K562 (cell line): ENCODE data around the gene OLFML2B. TPM values are rescaled to one million over a fixed set of nuclear protein-coding genes. Genes with fewer than 3 reads are reported as not detected.

Source experiments
- ATAC-seq: fragments of 200-7000 bp; cut with Tn5 transposase; 3 replicates; pipeline ENCODE4 v1.9.1; 2020; ENCODE audit warnings: moderate library complexity
- BruUV-seq: library from RNA; stranded (reverse); fragments of 400-500 nt; replicated peaks from 2 replicates; lab custom pipeline; 2021; lab: Mats Ljungman, UMichigan
- CTCF ChIA-PET: fragments of 300-600 bp; formaldehyde crosslinking; extraction: SDS; loops from one replicate; lab custom pipeline; 2021; ENCODE audit warnings: low intra/inter-chr PET ratio; lab: Yijun Ruan, JAX
- POLR2A ChIA-PET: fragments of 300-600, 350-650 bp; sonication (Branson Sonifier 250); formaldehyde crosslinking; extraction: SDS; loops from one replicate; lab custom pipeline; 2021; ENCODE audit warnings: antibody characterized with exemption, inconsistent platforms; lab: Yijun Ruan, JAX
- DNase-seq, 4 experiments: peaks; one replicate each; pipeline versions ENCODE4 v3.0.0 to v3.0.0-alpha.2; 2011 to 2018; ENCODE audit warnings: low spot score in 3 of 4, mixed read lengths in 3 of 4; ENCODE audit errors: extremely low read depth in 1 of 4
- FAIRE-seq: peaks from 2 replicates; lab custom pipeline; 2011; peaks lifted over from hg19 to GRCh38; lab: Jason Lieb, UNC
- H2AFZ ChIP-seq: 2 replicates; pipeline ENCODE4 v1.6.0; 2011; ENCODE audit warnings: low read depth, low read length, control low read depth, inconsistent platforms
- H3K27ac ChIP-seq: fragments of 200-600 bp; 3 replicates; pipeline ENCODE4 v1.8.0; 2011; ENCODE audit warnings: low read depth, mild to moderate bottlenecking, control low read depth, inconsistent platforms, low read length, moderate library complexity, mixed read lengths; ENCODE audit errors: extremely low read depth
- H3K27me3 ChIP-seq, 2 experiments: fragments of 300-600 bp in 1 of 2; 2 replicates in 1 of 2; 3 replicates in 1 of 2; pipeline versions ENCODE4 v1.6.0 to v1.8.0; 2011; ENCODE audit warnings: inconsistent platforms in 2 of 2, low read length in 2 of 2, mild to moderate bottlenecking in 1 of 2, mixed read lengths in 1 of 2, moderate library complexity in 1 of 2; ENCODE audit not compliant: control insufficient read depth in 2 of 2, insufficient read depth in 2 of 2
- H3K36me3 ChIP-seq: fragments of 300-600 bp; 3 replicates; pipeline ENCODE4 v1.8.0; 2011; ENCODE audit warnings: mild to moderate bottlenecking, low read length, inconsistent platforms; ENCODE audit not compliant: control insufficient read depth, insufficient read depth
- H3K4me1 ChIP-seq, 2 experiments: fragments of 200-600 bp in 1 of 2; replicated peaks in 1 of 2; 2 replicates in 1 of 2; 3 replicates in 1 of 2; pipeline versions ENCODE4 v1.5.1 to v1.8.0; 2011; ENCODE audit warnings: inconsistent platforms in 2 of 2, low read length in 2 of 2, mild to moderate bottlenecking in 1 of 2, mixed read lengths in 1 of 2, moderate library complexity in 1 of 2; ENCODE audit not compliant: control insufficient read depth in 2 of 2, insufficient read depth in 2 of 2
- H3K4me2 ChIP-seq: 2 replicates; pipeline ENCODE4 v1.6.1; 2011; ENCODE audit warnings: low read length, control low read depth, inconsistent platforms, mixed read lengths; ENCODE audit not compliant: insufficient read depth
- H3K4me3 ChIP-seq: fragments of 200-600 bp; sonication (generic), shearing (Covaris generic); 2 replicates; pipeline ENCODE4 v1.5.1; 2016; ENCODE audit warnings: control low read depth, inconsistent platforms
- H3K79me2 ChIP-seq: fragments of 200-600 bp; 3 replicates; pipeline ENCODE4 v1.8.0; 2011; ENCODE audit warnings: low read length, inconsistent platforms; ENCODE audit not compliant: control insufficient read depth, insufficient read depth
- H3K9ac ChIP-seq, 2 experiments: 2 replicates each; pipeline versions ENCODE4 v1.6.0 to v1.6.1; 2011; ENCODE audit warnings: low read depth in 2 of 2, low read length in 2 of 2, control low read depth in 1 of 2, inconsistent platforms in 1 of 2, mild to moderate bottlenecking in 1 of 2, mixed read lengths in 1 of 2; ENCODE audit not compliant: insufficient read depth in 1 of 2
- H3K9me1 ChIP-seq: one replicate; pipeline ENCODE4 v1.6.0; 2011; ENCODE audit warnings: inconsistent platforms, mild to moderate bottlenecking, low read length, moderate library complexity; ENCODE audit not compliant: control insufficient read depth, insufficient read depth
- H3K9me3 ChIP-seq: replicated peaks from 2 replicates; pipeline ENCODE4 v1.5.1; 2011; ENCODE audit warnings: low read depth, low read length, inconsistent platforms; ENCODE audit not compliant: control insufficient read depth, insufficient read depth
- H4K20me1 ChIP-seq: replicated peaks from 2 replicates; pipeline ENCODE4 v1.6.1; 2011; ENCODE audit warnings: low read length, inconsistent platforms, mixed read lengths; ENCODE audit not compliant: control insufficient read depth, insufficient read depth
- CBX1 ChIP-seq: sonication (generic); IDR thresholded peaks from 2 replicates; pipeline ENCODE4 v1.6.1; 2016; ENCODE audit warnings: antibody characterized with exemption, low read depth, mild to moderate bottlenecking
- FOS ChIP-seq: IDR thresholded peaks from 3 replicates; pipeline ENCODE4 v1.6.1; 2011; ENCODE audit not compliant: insufficient read length; ENCODE audit errors: extremely low read depth
- GTF3C2 ChIP-seq: IDR thresholded peaks from 3 replicates; pipeline ENCODE4 v1.6.1; 2011; ENCODE audit warnings: borderline replicate concordance, mild to moderate bottlenecking, moderate library complexity; ENCODE audit not compliant: insufficient read length; ENCODE audit errors: extremely low read depth
- HNRNPL ChIP-seq: fragments of 200-400 bp; formaldehyde crosslinking; IDR thresholded peaks from 2 replicates; pipeline ENCODE4 v1.6.1; 2017; ENCODE audit warnings: low read depth, mild to moderate bottlenecking, low read length
- KDM4B ChIP-seq, 2 experiments: fragments of 450-650 bp in 1 of 2; sonication (generic) in 1 of 2; IDR thresholded peaks; 2 replicates each; pipeline ENCODE4 v1.6.1; 2016 to 2017; ENCODE audit warnings: borderline replicate concordance in 2 of 2, antibody characterized with exemption in 1 of 2, low read depth in 1 of 2, mild to moderate bottlenecking in 1 of 2
- SIX5 ChIP-seq, 2 experiments: IDR thresholded peaks; 2 replicates each; pipeline ENCODE4 v1.6.1; 2011; ENCODE audit warnings: low read length in 2 of 2, borderline replicate concordance in 1 of 2, low read depth in 1 of 2, mild to moderate bottlenecking in 1 of 2, moderate library complexity in 1 of 2; ENCODE audit not compliant: insufficient read depth in 1 of 2
- SMARCA5 ChIP-seq: fragments of 450-650 bp; IDR thresholded peaks from 2 replicates; pipeline ENCODE4 v1.6.1; 2016
- SMARCC2 ChIP-seq: fragments of 450-650 bp; IDR thresholded peaks from 2 replicates; pipeline ENCODE4 v1.6.1; 2017; ENCODE audit warnings: antibody characterized with exemption, moderate library complexity, mild to moderate bottlenecking, low read depth
- XRCC3 ChIP-seq: fragments of 450-650 bp; IDR thresholded peaks from 2 replicates; pipeline ENCODE4 v1.6.1; 2017; ENCODE audit warnings: mild to moderate bottlenecking, moderate library complexity
- WGBS: fragments of 100-300 bp; shearing (Covaris generic); methylation state at CpG from one replicate; pipeline ENCODE4 v1.1.6; 2016; ENCODE audit warnings: low coverage, mixed read lengths; ENCODE audit not compliant: insufficient coverage; ENCODE audit errors: missing lambda C conversion rate; 5-methylcytosine and 5-hydroxymethylcytosine counted together
- in situ Hi-C: fragments of 300-500 bp; cut with MboI; formaldehyde crosslinking; loops from 4 replicates; pipeline ENCODE4 v1.15.0; 2018; ENCODE audit warnings: inconsistent platforms, mixed read lengths
- intact Hi-C: fragments of 100-400 bp; cut with micrococcal nuclease; formaldehyde crosslinking; loops from 2 replicates; pipeline ENCODE4 v1.14.2; 2022
- polyA plus RNA-seq, 8 experiments: library from polyadenylated mRNA; depleted of rRNA in 4 of 8; stranded (reverse) in 5 of 8; unstranded in 3 of 8; fragments of >200 nt; fragmentation: Nextera tagmentation in 2 of 8; fragmentation: Illumina TruSeq in 1 of 8; extraction: Ambion mirVana in 2 of 8; extraction: Trizol in 1 of 8; gene quantifications; 2 replicates each; pipeline versions ENCODE4 v1.2.1 to v1.2.3, GENCODE V29; 2011 to 2014; ENCODE audit warnings: inconsistent platforms in 1 of 8, missing spikeins in 1 of 8
- total RNA-seq, 7 experiments: library from RNA; depleted of rRNA in 6 of 7; stranded (reverse); fragments of >200 nt in 6 of 7; fragmentation: Illumina TruSeq in 2 of 7; extraction: Trizol in 2 of 7; gene quantifications; 2 replicates each; pipeline versions ENCODE4 v1.2.1 to v1.2.3, GENCODE V29; 2011 to 2021; ENCODE audit warnings: low replicate concordance in 1 of 7
- TF ChIP-seq, protein P1 (sequence below): fragments of 250-450 bp; sonication (Bioruptor Pico); IDR thresholded peaks from 2 replicates; pipeline ENCODE4 v1.5.1; 2021; ENCODE audit warnings: mild to moderate bottlenecking
- TF ChIP-seq, protein P2 (sequence below): sonication (generic); formaldehyde crosslinking; IDR thresholded peaks from 2 replicates; pipeline ENCODE4 v1.8.0; 2023; ENCODE audit warnings: mild to moderate bottlenecking, missing genetic modification reagents

The OLFML2B gene
- total and polyA plus RNA-seq, 9 of the 15 experiments (the other 6 are each of a cell fraction or from before 2014, with no cell fraction given), result not detected

GRCh38 chr1:161956097-161956496, 67.6 kb downstream of the OLFML2B start (continued):
- no peak for TF ChIP-seq XRCC3
- no peak for TF ChIP-seq FOS

GRCh38 chr1:161955606-161956005, 68.1 kb downstream of the OLFML2B start:
- peaks cover 17% of the 10 kb centered on the region for H3K36me3 ChIP-seq
- H3K27me3 ChIP-seq, result no peaks in the 10 kb centered on the region
- no peaks in the 10 kb centered on the region for H3K9me3 ChIP-seq
- H2AFZ ChIP-seq, result no peak overlapping the region
- H3K27ac ChIP-seq, result no peak overlapping the region
- BruUV-seq, result no TSS peak
- no peak overlapping the region for H3K4me2 ChIP-seq
- no peaks in the 10 kb centered on the region for H3K9me1 ChIP-seq
- intact Hi-C loops, result no loop called here
- FAIRE-seq, result no peak
- CTCF ChIA-PET, result no interaction called here
- TF ChIP-seq CBX1 (no peak), KDM4B (IDR thresholded peaks at IDR 0.05; ENCODE audit: borderline replicate concordance in 2 of 2, low read depth in 1 of 2) (no peak), HNRNPL (no peak), SIX5 (IDR thresholded peaks at IDR 0.05; ENCODE audit: borderline replicate concordance in 1 of 2, insufficient read depth in 1 of 2, low read depth in 1 of 2, low read length in 2 of 2) (no peak), SMARCC2 (no peak), SMARCA5 (no peak), GTF3C2 (no peak)
- TF ChIP-seq, protein P1, sequence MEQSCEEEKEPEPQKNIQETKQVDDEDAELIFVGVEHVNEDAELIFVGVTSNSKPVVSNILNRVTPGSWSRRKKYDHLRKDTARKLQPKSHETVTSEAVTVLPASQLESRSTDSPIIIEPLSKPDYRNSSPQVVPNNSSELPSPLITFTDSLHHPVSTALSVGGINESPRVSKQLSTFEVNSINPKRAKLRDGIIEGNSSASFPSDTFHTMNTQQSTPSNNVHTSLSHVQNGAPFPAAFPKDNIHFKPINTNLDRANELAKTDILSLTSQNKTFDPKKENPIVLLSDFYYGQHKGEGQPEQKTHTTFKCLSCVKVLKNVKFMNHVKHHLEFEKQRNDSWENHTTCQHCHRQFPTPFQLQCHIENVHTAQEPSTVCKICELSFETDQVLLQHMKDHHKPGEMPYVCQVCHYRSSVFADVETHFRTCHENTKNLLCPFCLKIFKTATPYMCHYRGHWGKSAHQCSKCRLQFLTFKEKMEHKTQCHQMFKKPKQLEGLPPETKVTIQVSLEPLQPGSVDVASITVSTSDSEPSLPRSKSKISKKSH (CRISPR knock-in tag), result no peak
- TF ChIP-seq, protein P2, sequence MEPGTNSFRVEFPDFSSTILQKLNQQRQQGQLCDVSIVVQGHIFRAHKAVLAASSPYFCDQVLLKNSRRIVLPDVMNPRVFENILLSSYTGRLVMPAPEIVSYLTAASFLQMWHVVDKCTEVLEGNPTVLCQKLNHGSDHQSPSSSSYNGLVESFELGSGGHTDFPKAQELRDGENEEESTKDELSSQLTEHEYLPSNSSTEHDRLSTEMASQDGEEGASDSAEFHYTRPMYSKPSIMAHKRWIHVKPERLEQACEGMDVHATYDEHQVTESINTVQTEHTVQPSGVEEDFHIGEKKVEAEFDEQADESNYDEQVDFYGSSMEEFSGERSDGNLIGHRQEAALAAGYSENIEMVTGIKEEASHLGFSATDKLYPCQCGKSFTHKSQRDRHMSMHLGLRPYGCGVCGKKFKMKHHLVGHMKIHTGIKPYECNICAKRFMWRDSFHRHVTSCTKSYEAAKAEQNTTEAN, result no peak
- TF ChIP-seq, all 486 proteins: peak for 0
- 72% methylated on average over 2 of the region's 2 CpGs for WGBS
- ATAC-seq (no peak), DNase-seq (no peak)
- H3K4me1 ChIP-seq, result peaks cover 4 to 21% of the 10 kb centered on the region in 2 experiments; a peak in 4 of 5 replicates
- H3K79me2 ChIP-seq, result no peaks in the 10 kb centered on the region
- no peak overlapping the region for H3K9ac ChIP-seq
- H3K4me3 ChIP-seq, result no peak overlapping the region
- in situ Hi-C loops, result no loop called here
- no peaks in the 10 kb centered on the region for H4K20me1 ChIP-seq
- POLR2A ChIA-PET, result no interaction called here
